OCI-M1 (cell line): ENCODE measurements around the gene WDR82.

Experiments used
- DNase-seq: peaks from one replicate; lab custom pipeline; 2025; lab: John Stamatoyannopoulos, UW

The WDR82 gene

GRCh38 chr3:52223449-52224408 lies 54.7 kb downstream of the WDR82 start:
- DNase-seq = no peak

- DNase-seq = no peak
Measured at GRCh38 chr3:52222319-52223221, 55.9 kb downstream of the WDR82 start.

- no peak for DNase-seq
Measured at GRCh38 chr3:52221563-52222318, 56.7 kb downstream of the WDR82 start.

- DNase-seq = no peak
Measured at GRCh38 chr3:52221141-52221562, 57.3 kb downstream of the WDR82 start.

- DNase-seq = peak; percentile 90
Measured at GRCh38 chr3:52220380-52221026, 57.9 kb downstream of the WDR82 start.

GRCh38 chr3:52218937-52219650 lies 59.4 kb downstream of the WDR82 start:
- no peak for DNase-seq

GRCh38 chr3:52218454-52218853 lies 60.0 kb downstream of the WDR82 start:
- DNase-seq = no peak

- no peak for DNase-seq
Measured at GRCh38 chr3:52218026-52218425, 60.4 kb downstream of the WDR82 start.

- no peak for DNase-seq
Measured at GRCh38 chr3:52217409-52217805, 61.0 kb downstream of the WDR82 start.

GRCh38 chr3:52216585-52217408 lies 61.7 kb downstream of the WDR82 start:
- DNase-seq = no peak

GRCh38 chr3:52215351-52215750 lies 63.1 kb downstream of the WDR82 start:
- no peak for DNase-seq

- no peak for DNase-seq
Measured at GRCh38 chr3:52213901-52214300, 64.5 kb downstream of the WDR82 start.

- DNase-seq = peak; percentile 11
Measured at GRCh38 chr3:52213005-52213404, 65.4 kb downstream of the WDR82 start.

- DNase-seq = no peak
Measured at GRCh38 chr3:52211268-52211891, 67.1 kb downstream of the WDR82 start.

- peak; percentile 86 for DNase-seq
Measured at GRCh38 chr3:52210550-52211046, 67.9 kb downstream of the WDR82 start.

GRCh38 chr3:52210037-52210436 lies 68.4 kb downstream of the WDR82 start:
- no peak for DNase-seq

GRCh38 chr3:52208556-52208955 lies 69.9 kb downstream of the WDR82 start:
- no peak for DNase-seq

GRCh38 chr3:52205727-52206372 lies 72.6 kb downstream of the WDR82 start:
- no peak for DNase-seq
